ENCODE measurements around the gene GLYR1.
A peak's percentile ranks its signal among the peaks of the same experiment; 100 is the strongest.
"Not testable (repeated sequence)": the region's sequence is repeated elsewhere in the genome, so short reads cannot be mapped to it uniquely, and the experiment has no call there.

GLYR1 gene

GRCh38 chr16:4846901-4847773, at the start of gene GLYR1, which contains the start of gene UBN1:
TSS of gene GLYR1 (minus strand) at chr16:4847288. CDS start at chr16:4847265, 23 bp downstream.
TSS of gene UBN1 (plus strand) at chr16:4847481. CDS start at chr16:4852918, 5,437 bp downstream.
- DNase-seq (ENCODE audit: low read depth in 2 of 2), result peak; percentile 100

DNA sequence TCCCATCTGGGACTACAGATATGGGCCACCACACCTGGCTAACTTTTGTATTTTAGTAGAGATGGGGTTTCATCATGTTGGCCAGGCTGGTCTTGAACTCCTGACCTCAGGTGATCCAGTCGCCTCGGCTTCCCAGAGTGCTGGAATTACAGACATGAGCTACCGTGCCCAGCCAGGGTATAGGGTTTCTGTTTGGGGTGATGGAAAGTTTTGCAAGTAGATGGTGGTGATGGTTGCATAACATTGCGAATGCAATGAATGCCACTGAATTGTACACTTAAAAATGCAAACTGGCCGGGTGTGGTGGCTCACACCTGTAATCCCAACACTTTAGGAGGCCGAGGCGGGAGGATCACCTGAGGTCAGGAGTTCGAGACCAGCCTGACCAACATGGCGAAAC, 49.7 kb upstream of the GLYR1 start:
- not testable (repeated sequence) for DNase-seq (ENCODE audit: low read depth in 2 of 2)

GRCh38 chr16:4895366-4895765, 48.3 kb upstream of the GLYR1 start:
- DNase-seq (ENCODE audit: low read depth in 2 of 2), result no peak

- no peak for DNase-seq (ENCODE audit: low read depth in 2 of 2)
Measured at GRCh38 chr16:4894276-4895150, 47.4 kb upstream of the GLYR1 start.

DNA sequence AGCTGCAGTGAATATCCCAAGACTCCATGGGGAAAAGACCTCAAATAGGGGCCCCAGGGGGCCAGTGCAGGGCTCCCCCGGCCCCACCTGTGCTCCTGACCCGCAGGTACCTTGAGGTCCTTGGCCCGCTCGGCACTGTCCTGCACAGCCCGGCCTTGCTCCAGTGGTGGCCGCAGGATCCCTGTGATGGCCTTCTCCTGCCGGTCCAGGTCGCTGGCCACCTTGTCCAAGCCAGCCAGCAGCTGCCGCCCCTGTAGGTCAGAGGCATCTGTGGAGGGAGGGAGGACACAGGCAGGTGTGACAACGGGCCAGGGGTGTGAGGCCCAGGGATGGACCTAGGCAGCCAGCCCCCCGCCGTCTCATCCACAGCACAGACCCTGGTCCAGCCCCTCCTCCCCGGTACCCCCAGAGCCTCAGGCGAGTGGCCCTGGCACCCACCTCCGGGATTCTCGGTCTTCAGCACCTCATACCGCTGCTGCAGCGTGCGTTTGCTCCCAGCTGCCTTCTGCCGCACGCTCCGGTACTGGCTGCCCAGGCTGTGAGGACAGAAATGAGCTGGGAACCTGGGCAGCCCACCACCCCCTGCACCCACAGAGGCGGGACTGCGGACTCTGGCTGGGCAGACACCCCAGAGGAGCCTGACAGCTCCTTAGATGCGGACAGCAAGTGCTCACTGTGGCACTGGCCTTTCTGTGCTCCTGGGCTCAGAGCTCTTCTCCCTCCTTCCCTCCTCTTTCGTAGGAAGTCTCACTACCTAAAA, 46.2 kb upstream of the GLYR1 start:
- DNase-seq (ENCODE audit: low read depth in 2 of 2), result no peak

DNA sequence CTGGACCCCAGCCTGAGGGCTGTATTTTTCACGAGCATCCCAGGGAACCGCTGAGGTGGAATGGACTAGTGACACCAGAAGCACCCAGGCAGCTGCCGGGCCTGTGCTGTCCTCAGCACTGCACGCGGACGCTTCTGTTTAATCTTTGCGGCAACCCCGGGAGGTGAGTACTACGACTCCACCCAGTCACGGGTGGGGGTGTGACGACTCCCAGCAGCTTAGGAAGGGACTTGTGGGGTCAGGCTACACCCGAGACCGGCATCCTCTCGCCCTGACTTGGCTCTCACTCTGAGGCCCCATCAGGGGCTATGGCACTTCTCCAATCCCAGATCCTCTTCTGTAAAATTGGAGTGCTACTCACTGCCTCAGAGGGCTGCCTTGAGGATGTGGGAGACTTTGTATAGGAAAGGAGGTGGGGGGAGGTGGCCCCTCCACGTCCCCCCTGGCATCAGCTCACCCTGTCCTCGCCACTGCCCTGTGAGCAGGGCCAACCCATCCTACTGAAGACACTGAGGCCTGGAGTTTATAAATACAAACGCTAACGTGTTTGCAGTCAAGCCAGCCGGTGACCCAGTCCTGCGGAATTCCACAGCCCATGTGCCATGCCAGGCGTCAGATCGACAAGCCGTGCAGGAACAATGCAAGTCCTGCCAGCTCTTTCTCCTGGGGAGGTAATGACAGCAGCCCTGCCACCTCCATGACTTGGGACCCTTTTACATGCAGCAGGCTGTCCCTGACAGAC, 45.4 kb upstream of the GLYR1 start:
- DNase-seq (ENCODE audit: low read depth in 2 of 2), result no peak

DNA sequence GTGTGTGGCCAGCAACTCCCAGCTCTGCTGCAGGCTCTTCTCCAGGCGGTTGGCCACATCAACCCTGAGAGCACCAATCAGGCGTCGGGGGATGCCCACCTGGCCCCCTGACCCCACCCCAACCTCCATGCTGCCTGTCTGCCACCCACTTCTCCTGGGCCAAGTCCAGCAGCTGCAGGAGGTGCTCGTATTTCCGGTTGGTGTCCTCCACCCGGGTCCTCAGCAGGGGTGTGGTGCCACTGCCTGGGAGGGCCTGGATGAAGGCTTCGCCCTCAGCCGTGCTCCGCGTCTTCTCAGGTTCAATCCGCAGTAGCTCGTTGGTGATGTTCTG, 44.8 kb upstream of the GLYR1 start:
- DNase-seq (ENCODE audit: low read depth in 2 of 2), result no peak

DNA sequence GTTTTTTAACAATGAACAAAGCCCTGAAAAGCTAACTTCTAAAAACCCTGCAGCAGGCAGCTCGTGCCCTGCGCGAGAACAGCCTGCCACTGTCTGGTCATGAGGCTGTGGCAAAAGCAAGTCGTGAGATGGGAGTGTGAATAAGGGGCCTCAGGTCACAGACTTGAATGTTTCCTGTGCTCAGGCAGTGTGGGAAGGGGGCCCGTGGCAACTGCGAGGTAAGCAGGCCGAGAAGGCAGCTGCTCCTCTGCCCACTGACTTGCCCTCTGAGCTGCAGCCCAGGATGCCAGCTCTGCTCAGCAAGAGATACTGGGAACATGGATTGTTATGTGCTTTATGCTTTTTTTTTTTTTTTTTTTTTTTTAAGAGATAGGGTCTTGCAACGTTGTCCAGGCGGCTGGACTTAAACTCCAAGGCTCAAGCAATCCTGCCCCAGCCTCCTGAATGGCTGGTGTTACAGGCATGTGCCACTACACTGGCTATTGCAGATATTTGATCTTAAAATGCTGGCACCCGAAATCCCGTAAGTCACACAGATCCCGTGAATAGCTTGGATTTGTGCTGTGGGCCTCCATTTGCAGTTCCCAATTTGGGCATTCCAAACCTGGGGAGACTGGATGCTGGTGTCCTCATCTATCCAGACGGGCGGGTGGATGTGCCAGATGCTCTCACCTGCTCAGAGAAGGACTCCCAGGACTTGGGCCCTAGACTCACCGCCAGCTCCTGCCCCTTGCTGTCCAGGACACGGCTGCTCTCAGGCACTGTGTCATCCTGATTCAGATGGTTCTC, 44.2 kb upstream of the GLYR1 start:
- DNase-seq (ENCODE audit: low read depth in 2 of 2), result no peak

DNA sequence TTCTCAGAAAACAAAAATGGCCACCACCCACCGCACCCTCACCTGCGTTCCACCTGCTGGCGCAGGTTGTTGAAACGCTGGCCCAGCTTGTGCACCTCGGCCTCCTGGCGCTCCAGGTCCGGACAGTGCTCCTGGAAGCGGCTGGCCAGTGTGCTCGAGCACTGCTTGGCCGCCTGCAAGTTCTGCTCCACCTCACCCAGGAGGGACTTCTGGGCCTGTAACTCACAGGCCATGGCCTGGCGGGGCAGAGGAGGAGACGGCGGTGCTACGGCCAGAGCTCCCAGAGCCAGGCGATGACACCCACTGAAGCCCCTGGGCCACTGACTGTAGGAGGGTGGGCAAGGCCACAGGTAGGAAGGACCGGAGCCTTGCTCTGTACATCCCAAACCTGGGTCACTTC, 43.6 kb upstream of the GLYR1 start:
- no peak for DNase-seq (ENCODE audit: low read depth in 2 of 2)

DNA sequence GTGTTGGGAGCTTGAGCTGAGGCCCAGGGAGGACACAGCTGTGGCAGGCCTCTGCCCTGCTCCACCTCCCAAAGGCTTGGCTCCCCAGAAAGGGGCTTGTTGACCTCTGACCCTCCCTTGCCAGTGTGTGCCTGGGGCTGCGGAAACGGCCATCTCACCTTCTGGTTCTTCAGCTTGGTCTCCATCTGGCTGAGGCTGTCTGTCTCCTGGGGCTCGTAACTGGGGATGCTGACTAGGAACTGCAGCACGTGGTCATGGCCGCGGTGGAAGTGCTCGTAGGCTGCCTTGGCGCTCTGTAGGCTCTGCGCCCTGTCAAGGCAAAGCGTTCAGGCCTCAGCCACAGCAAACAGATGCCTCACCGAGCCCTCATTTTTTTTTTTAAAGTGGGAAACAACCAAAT, 42.9 kb upstream of the GLYR1 start:
- no peak for DNase-seq (ENCODE audit: low read depth in 2 of 2)

- DNase-seq (ENCODE audit: low read depth in 2 of 2), result no peak
Measured at GRCh38 chr16:4888428-4889135, 41.5 kb upstream of the GLYR1 start.

DNA sequence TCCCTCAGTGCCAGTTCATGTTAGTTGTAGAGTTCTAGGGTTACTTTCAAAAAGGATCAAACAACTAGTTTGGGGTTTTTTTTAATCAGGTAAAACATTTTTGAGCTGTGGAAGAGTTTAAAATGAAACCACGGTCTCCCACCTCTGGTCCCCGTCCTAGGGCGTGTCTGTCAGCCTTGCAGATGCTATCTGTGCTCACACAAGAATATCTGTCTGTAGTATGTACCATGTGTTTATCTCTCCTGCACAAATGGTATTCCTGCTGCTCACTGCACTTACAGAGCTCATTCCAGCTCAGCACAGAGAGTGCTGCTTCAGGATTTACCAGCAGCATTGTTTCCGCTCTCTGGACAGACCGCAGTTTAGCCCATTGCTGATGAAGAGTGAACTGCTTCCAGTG, 39.1 kb upstream of the GLYR1 start:
- no peak for DNase-seq (ENCODE audit: low read depth in 2 of 2)

- DNase-seq (ENCODE audit: low read depth in 2 of 2), result no peak
Measured at GRCh38 chr16:4884972-4885874, 38.1 kb upstream of the GLYR1 start.

DNA sequence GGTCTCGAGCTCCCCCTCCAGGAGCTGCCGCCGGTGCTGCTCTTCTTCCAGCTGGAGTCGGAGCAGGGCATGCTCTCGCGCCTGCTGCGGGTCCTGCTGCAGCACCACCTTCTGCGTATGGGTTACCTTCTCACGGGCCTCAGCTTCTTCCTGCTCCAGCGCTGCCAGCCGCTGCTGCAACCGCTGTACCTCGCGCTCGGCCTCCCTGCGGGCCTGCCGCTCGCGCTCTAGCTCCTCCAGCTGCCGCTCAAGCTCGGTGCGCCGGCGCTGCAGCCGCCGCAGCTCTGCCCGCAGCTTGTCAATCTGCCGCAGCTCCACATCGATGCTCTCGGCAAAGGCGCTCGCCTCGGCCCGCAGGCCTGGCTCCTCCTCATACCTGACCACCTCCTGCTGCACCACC, 37.1 kb upstream of the GLYR1 start:
- no peak for DNase-seq (ENCODE audit: low read depth in 2 of 2)

- DNase-seq (ENCODE audit: low read depth in 2 of 2), result no peak
Measured at GRCh38 chr16:4883501-4883900, 36.4 kb upstream of the GLYR1 start.

GRCh38 chr16:4882633-4883285, 35.7 kb upstream of the GLYR1 start:
- DNase-seq (ENCODE audit: low read depth in 2 of 2), result no peak

DNA sequence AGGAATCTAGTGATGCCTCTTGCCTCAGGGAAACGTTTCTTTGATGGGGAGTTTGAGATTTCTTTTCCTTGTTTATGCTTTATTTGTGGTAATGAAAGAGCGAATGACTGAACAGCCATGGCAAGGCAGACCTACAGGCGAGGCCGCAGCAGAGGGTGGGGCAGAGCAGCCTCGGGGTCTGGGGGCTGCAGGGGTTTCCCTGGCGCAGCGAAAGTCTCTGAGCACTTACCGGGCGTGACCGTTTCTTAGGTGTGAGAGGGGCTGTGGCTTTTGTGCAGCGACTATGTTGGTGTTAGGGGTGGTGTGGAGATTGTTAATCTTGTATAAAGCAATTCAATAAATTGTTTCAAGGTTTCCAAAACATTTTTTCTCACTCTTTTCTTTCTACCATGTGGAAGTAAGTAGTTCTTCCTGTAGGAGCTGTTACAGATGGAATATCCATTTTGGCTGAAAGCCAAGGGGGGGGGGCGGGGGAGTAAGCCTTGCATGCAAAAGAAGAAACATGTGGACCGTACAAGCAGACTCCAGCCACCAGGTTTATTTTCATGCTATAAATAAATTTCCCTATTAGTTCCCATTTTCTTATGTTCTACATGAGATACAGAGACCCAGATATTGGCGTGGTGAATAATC, 35.0 kb upstream of the GLYR1 start:
- DNase-seq (ENCODE audit: low read depth in 2 of 2), result no peak

Data from stimulated activated CD4-positive, alpha-beta T cell treated with anti-CD3 and anti-CD28 coated beads, Interleukin-4, amount 100 ng/mL, for 48 hours (primary cell).